GM08714 (cell line): Measurements from ENCODE around the gene OR7C1.

Experiments used
- H3K4me3 ChIP-seq: fragments of 200-500 bp; sonication (Bioruptor generic); 2 replicates; pipeline ENCODE4 v1.5.1; 2014; ENCODE audit warnings: mild to moderate bottlenecking, low read length, inconsistent platforms
- ZNF274 ChIP-seq: IDR thresholded peaks from 2 replicates; pipeline ENCODE4 v1.6.1; 2012; ENCODE audit warnings: mild to moderate bottlenecking, low read depth, low read length

OR7C1 gene

GRCh38 chr19:14835011-14835410 lies at the start of gene OR7C1, which contains the start of gene OR7A5:
Gene OR7C1 (minus strand): TSS chr19:14835185. CDS start chr19:14800136, 35,049 bp downstream.
Gene OR7A5 (minus strand): TSS chr19:14835185. CDS start chr19:14828241, 6,944 bp downstream.
- no peak for TF ChIP-seq ZNF274
- no peak within 1 kb of the TSS for H3K4me3 ChIP-seq

- no peak for TF ChIP-seq ZNF274
- no peak overlapping the region for H3K4me3 ChIP-seq
These were observed 36.7 kb upstream of the OR7C1 start for GRCh38 chr19:14871619-14872230.

GRCh38 chr19:14868497-14868896 lies 33.5 kb upstream of the OR7C1 start:
- H3K4me3 ChIP-seq: no peak overlapping the region
- no peak for TF ChIP-seq ZNF274

GRCh38 chr19:14848822-14849221 lies 13.8 kb upstream of the OR7C1 start, which contains the start of gene OR7A10:
Gene OR7A10 (minus strand): TSS chr19:14848922. CDS start chr19:14841877, 7,045 bp downstream.
- no peak for TF ChIP-seq ZNF274
- H3K4me3 ChIP-seq: no peak within 1 kb of the TSS

GRCh38 chr19:14843578-14843977 lies 8.6 kb upstream of the OR7C1 start:
- no peak overlapping the region for H3K4me3 ChIP-seq
- no peak for TF ChIP-seq ZNF274

GRCh38 chr19:14843169-14843568 lies 8.2 kb upstream of the OR7C1 start:
- no peak for TF ChIP-seq ZNF274

GRCh38 chr19:14840206-14840605 lies 5.2 kb upstream of the OR7C1 start:
- H3K4me3 ChIP-seq: no peak overlapping the region
- no peak for TF ChIP-seq ZNF274

More at GRCh38 chr19:14843169-14843568, 8.2 kb upstream of the OR7C1 start:
- no peak overlapping the region for H3K4me3 ChIP-seq

- TF ChIP-seq ZNF274: no peak
- H3K4me3 ChIP-seq: no peak overlapping the region
These were observed 2.4 kb upstream of the OR7C1 start for GRCh38 chr19:14837391-14837790.

- TF ChIP-seq ZNF274: no peak
- H3K4me3 ChIP-seq: no peak overlapping the region
These were observed 4.3 kb downstream of the OR7C1 start for GRCh38 chr19:14830702-14831101.

- H3K4me3 ChIP-seq: no peak overlapping the region
- TF ChIP-seq ZNF274: no peak
These were observed 9.0 kb downstream of the OR7C1 start for GRCh38 chr19:14826006-14826405.

GRCh38 chr19:14821937-14822336 lies 13.0 kb downstream of the OR7C1 start:
- no peak for TF ChIP-seq ZNF274
- H3K4me3 ChIP-seq: no peak overlapping the region

GRCh38 chr19:14818588-14818987 lies 16.4 kb downstream of the OR7C1 start:
- TF ChIP-seq ZNF274: no peak
- H3K4me3 ChIP-seq: no peak overlapping the region

- no peak overlapping the region for H3K4me3 ChIP-seq
- TF ChIP-seq ZNF274: no peak
These were observed 17.9 kb downstream of the OR7C1 start for GRCh38 chr19:14817052-14817451.

GRCh38 chr19:14814982-14815652 lies 19.9 kb downstream of the OR7C1 start:
- no peak for TF ChIP-seq ZNF274
- H3K4me3 ChIP-seq: no peak overlapping the region

GRCh38 chr19:14809272-14810057 lies 25.5 kb downstream of the OR7C1 start:
- no peak overlapping the region for H3K4me3 ChIP-seq
- no peak for TF ChIP-seq ZNF274

GRCh38 chr19:14804765-14805164 lies 30.2 kb downstream of the OR7C1 start:
- no peak overlapping the region for H3K4me3 ChIP-seq
- TF ChIP-seq ZNF274: no peak
